ENCODE data around the gene SERBP1.

Gene SERBP1

DNA sequence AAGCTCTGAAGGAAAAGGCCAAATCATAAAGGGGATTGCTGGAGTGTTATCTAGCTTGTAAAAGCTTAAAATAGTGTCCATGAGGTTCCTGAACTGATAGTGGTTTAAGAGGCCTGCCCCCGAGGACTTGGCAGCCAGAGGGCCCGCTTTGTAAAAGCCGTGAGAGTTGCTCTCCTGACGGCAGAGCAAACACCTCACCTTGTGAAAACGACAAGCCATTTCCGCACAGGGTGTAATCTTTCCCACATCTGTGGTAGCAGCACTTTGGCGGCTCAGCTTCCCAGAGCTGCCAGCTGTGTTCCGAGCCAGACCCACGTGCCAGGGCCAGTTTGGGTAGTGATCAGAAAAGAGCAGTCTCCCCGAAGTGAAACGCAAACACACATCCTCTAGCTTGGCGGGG is 37.0 kb downstream of the SERBP1 start:
- no peak for TF ChIP-seq CTCF (IDR thresholded peaks at IDR 0.05; ENCODE audit: low read depth, low read length)
- DNase-seq (ENCODE audit: extremely low read depth, low read depth), result no peak

GRCh38 chr1:67390041-67390887 is 39.9 kb downstream of the SERBP1 start:
- DNase-seq (ENCODE audit: extremely low read depth, low read depth), result peak; percentile 37
- no peak for TF ChIP-seq CTCF (IDR thresholded peaks at IDR 0.05; ENCODE audit: low read depth, low read length)

- DNase-seq (ENCODE audit: extremely low read depth, low read depth), result no peak
- no peak for TF ChIP-seq CTCF (IDR thresholded peaks at IDR 0.05; ENCODE audit: low read depth, low read length)
Observed at GRCh38 chr1:67383999-67384638, 46.1 kb downstream of the SERBP1 start.

DNA sequence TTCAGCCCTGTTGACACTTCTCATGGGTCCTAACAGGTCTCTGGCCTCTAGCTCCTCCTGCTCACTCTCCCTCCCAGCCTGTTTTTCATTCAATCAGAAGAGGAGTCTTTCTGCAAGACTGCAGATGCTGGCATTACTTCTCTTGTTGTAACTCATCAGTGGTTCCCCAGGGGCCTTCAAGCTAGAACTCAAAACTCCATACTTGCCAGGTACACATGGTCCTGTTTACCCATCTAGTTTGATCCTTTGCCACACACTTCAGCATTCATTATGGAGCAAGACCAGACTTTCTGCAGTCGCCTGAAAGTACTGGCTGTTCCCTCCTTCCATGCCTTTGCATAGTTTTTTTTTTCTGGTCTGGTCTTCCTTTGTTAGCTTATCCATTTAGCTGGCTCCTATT is 47.9 kb downstream of the SERBP1 start:
- no peak for TF ChIP-seq CTCF (IDR thresholded peaks at IDR 0.05; ENCODE audit: low read depth, low read length)
- peak; percentile 38 for DNase-seq (ENCODE audit: extremely low read depth, low read depth)

- DNase-seq (ENCODE audit: extremely low read depth, low read depth), result no peak
- TF ChIP-seq CTCF (IDR thresholded peaks at IDR 0.05; ENCODE audit: low read depth, low read length), result no peak
Observed at GRCh38 chr1:67381154-67381553, 49.0 kb downstream of the SERBP1 start.

GRCh38 chr1:67377253-67377652 is 52.9 kb downstream of the SERBP1 start:
- no peak for TF ChIP-seq CTCF (IDR thresholded peaks at IDR 0.05; ENCODE audit: low read depth, low read length)

GRCh38 chr1:67376381-67376780 is 53.8 kb downstream of the SERBP1 start:
- no peak for TF ChIP-seq CTCF (IDR thresholded peaks at IDR 0.05; ENCODE audit: low read depth, low read length)
- no peak for DNase-seq (ENCODE audit: extremely low read depth, low read depth)

More at GRCh38 chr1:67377253-67377652, 52.9 kb downstream of the SERBP1 start:
- DNase-seq (ENCODE audit: extremely low read depth, low read depth), result no peak
